MM.1S (cell line): Measurements from ENCODE around the gene ADCY10.

Source experiments
- DNase-seq: peaks from one replicate; pipeline ENCODE4 v3.0.0-alpha.2; 2015
- H2AFZ ChIP-seq: fragments of 300-600 bp; sonication (generic); 2 replicates; pipeline ENCODE4 v1.6.0; 2016; ENCODE audit warnings: antibody characterized with exemption, low read length
- H3F3A ChIP-seq: fragments of 300-600 bp; sonication (generic); 2 replicates; pipeline ENCODE4 v1.6.1; 2016; ENCODE audit warnings: mild to moderate bottlenecking, antibody characterized with exemption, low read length, moderate library complexity, mixed read lengths; ENCODE audit not compliant: insufficient read depth
- H3K27ac ChIP-seq: fragments of 300-600 bp; sonication (generic); 2 replicates; pipeline ENCODE4 v1.5.1; 2016; ENCODE audit warnings: mild to moderate bottlenecking, low read length
- H3K27me3 ChIP-seq: fragments of 300-600 bp; sonication (generic); replicated peaks from 2 replicates; pipeline ENCODE4 v1.6.0; 2016; ENCODE audit warnings: low read length; ENCODE audit not compliant: insufficient read depth
- H3K36me3 ChIP-seq: fragments of 300-600 bp; sonication (generic); replicated peaks from 2 replicates; pipeline ENCODE4 v1.6.1; 2016; ENCODE audit warnings: mild to moderate bottlenecking, low read length, mixed read lengths; ENCODE audit not compliant: insufficient read depth
- H3K4me1 ChIP-seq: fragments of 300-600 bp; sonication (generic); 2 replicates; pipeline ENCODE4 v1.6.1; 2016; ENCODE audit warnings: low read length, mixed read lengths
- H3K4me2 ChIP-seq: fragments of 300-600 bp; sonication (generic); 2 replicates; pipeline ENCODE4 v1.6.0; 2016; ENCODE audit warnings: low read depth, low read length
- H3K4me3 ChIP-seq: fragments of 300-600 bp; sonication (generic); 2 replicates; pipeline ENCODE4 v1.5.1; 2016; ENCODE audit warnings: low read length, mixed read lengths
- H3K79me2 ChIP-seq: fragments of 300-600 bp; sonication (generic); 2 replicates; pipeline ENCODE4 v1.6.1; 2016; ENCODE audit warnings: mixed run types, low read length, mixed read lengths
- H3K9ac ChIP-seq: fragments of 300-600 bp; sonication (generic); 2 replicates; pipeline ENCODE4 v1.6.1; 2016; ENCODE audit warnings: low read length, mixed read lengths
- H3K9me2 ChIP-seq: fragments of 300-600 bp; sonication (generic); replicated peaks from 2 replicates; pipeline ENCODE4 v1.6.1; 2016; ENCODE audit warnings: mild to moderate bottlenecking, low read length, mixed read lengths; ENCODE audit not compliant: insufficient read depth
- H3K9me3 ChIP-seq: fragments of 300-600 bp; sonication (generic); replicated peaks from 2 replicates; pipeline ENCODE4 v1.6.1; 2016; ENCODE audit warnings: mild to moderate bottlenecking, low read length, mixed read lengths; ENCODE audit not compliant: insufficient read depth
- H4K20me1 ChIP-seq: fragments of 300-600 bp; sonication (generic); 2 replicates; pipeline ENCODE4 v1.6.1; 2016; ENCODE audit warnings: mild to moderate bottlenecking, low read length, moderate library complexity, mixed read lengths; ENCODE audit not compliant: insufficient read depth
- CTCF ChIP-seq: fragments of 300-600 bp; sonication (generic); IDR thresholded peaks from 2 replicates; pipeline ENCODE4 v1.5.1; 2016; ENCODE audit warnings: antibody characterized with exemption, low read length, mixed read lengths
- EZH2 ChIP-seq: fragments of 300-600 bp; sonication (generic); optimal IDR thresholded peaks from 2 replicates; pipeline ENCODE3; 2017; ENCODE audit warnings: low read depth, mild to moderate bottlenecking, antibody characterized with exemption, low read length, mixed read lengths
- EZH2phosphoT487 ChIP-seq: fragments of 300-600 bp; sonication (generic); IDR thresholded peaks from 2 replicates; pipeline ENCODE4 v1.6.1; 2018; ENCODE audit warnings: antibody characterized with exemption, low read length

Gene ADCY10

GRCh38 chr1:167764458-167765330 is 149.2 kb downstream of the ADCY10 start:
- H3K9me3 ChIP-seq, result no peaks in the 10 kb centered on the region
- H4K20me1 ChIP-seq, result no peaks in the 10 kb centered on the region
- no peak overlapping the region for H3K4me2 ChIP-seq
- H3K27ac ChIP-seq, result no peak overlapping the region
- no peaks in the 10 kb centered on the region for H3K79me2 ChIP-seq
- H3K36me3 ChIP-seq, result no peaks in the 10 kb centered on the region
- H3K27me3 ChIP-seq, result no peaks in the 10 kb centered on the region
- H3K9ac ChIP-seq, result no peak overlapping the region
- H3F3A ChIP-seq, result no peaks in the 10 kb centered on the region
- TF ChIP-seq EZH2phosphoT487 (no peak), EZH2 (no peak), CTCF (no peak)
- H2AFZ ChIP-seq, result no peak overlapping the region
- H3K4me1 ChIP-seq, result no peaks in the 10 kb centered on the region
- H3K9me2 ChIP-seq, result no peaks in the 10 kb centered on the region
- DNase-seq, result no peak
- H3K4me3 ChIP-seq, result no peak overlapping the region

GRCh38 chr1:167763525-167764220 is 150.3 kb downstream of the ADCY10 start:
- Histone ChIP-seq H3F3A (no peaks in the 10 kb centered on the region), H3K4me3 (no peak overlapping the region), H4K20me1 (no peaks in the 10 kb centered on the region), H3K4me1 (no peaks in the 10 kb centered on the region), H3K9ac (no peak overlapping the region), H3K27me3 (no peaks in the 10 kb centered on the region), H3K9me3 (no peaks in the 10 kb centered on the region), H3K9me2 (no peaks in the 10 kb centered on the region), H2AFZ (no peak overlapping the region), H3K36me3 (no peaks in the 10 kb centered on the region), H3K79me2 (no peaks in the 10 kb centered on the region), H3K27ac (no peak overlapping the region), H3K4me2 (no peak overlapping the region)
- DNase-seq, result no peak
- TF ChIP-seq EZH2 (no peak), CTCF (no peak), EZH2phosphoT487 (no peak)

GRCh38 chr1:167762061-167762746 is 151.7 kb downstream of the ADCY10 start:
- H3K4me2 ChIP-seq, result no peak overlapping the region
- no peak overlapping the region for H3K4me3 ChIP-seq
- no peaks in the 10 kb centered on the region for H3K79me2 ChIP-seq
- H3K27me3 ChIP-seq, result no peaks in the 10 kb centered on the region
- DNase-seq, result no peak
- H3K36me3 ChIP-seq, result no peaks in the 10 kb centered on the region
- no peak overlapping the region for H3K9ac ChIP-seq
- H2AFZ ChIP-seq, result no peak overlapping the region
- no peaks in the 10 kb centered on the region for H3K9me3 ChIP-seq
- TF ChIP-seq CTCF (no peak), EZH2 (no peak), EZH2phosphoT487 (no peak)
- H3K4me1 ChIP-seq, result no peaks in the 10 kb centered on the region
- no peaks in the 10 kb centered on the region for H3K9me2 ChIP-seq
- no peaks in the 10 kb centered on the region for H4K20me1 ChIP-seq
- no peak overlapping the region for H3K27ac ChIP-seq
- H3F3A ChIP-seq, result no peaks in the 10 kb centered on the region
